Epithelial cell of esophagus (primary cell): ENCODE results near the gene RET.

ENCODE experiments used
- DNase-seq: peaks from one replicate; pipeline ENCODE4 v3.0.0; 2010; ENCODE audit warnings: low read depth
- H3K4me3 ChIP-seq: 2 replicates; pipeline ENCODE4 v1.5.1; 2011; ENCODE audit warnings: mild to moderate bottlenecking, low read length, control low read depth
- TF ChIP-seq, protein P1 (sequence below): IDR thresholded peaks from 2 replicates; pipeline ENCODE4 v1.5.1; 2011; ENCODE audit warnings: low read depth, mild to moderate bottlenecking, low read length, control low read depth, inconsistent platforms; ENCODE audit not compliant: insufficient read depth; ENCODE audit errors: missing control alignments

Gene RET

DNA sequence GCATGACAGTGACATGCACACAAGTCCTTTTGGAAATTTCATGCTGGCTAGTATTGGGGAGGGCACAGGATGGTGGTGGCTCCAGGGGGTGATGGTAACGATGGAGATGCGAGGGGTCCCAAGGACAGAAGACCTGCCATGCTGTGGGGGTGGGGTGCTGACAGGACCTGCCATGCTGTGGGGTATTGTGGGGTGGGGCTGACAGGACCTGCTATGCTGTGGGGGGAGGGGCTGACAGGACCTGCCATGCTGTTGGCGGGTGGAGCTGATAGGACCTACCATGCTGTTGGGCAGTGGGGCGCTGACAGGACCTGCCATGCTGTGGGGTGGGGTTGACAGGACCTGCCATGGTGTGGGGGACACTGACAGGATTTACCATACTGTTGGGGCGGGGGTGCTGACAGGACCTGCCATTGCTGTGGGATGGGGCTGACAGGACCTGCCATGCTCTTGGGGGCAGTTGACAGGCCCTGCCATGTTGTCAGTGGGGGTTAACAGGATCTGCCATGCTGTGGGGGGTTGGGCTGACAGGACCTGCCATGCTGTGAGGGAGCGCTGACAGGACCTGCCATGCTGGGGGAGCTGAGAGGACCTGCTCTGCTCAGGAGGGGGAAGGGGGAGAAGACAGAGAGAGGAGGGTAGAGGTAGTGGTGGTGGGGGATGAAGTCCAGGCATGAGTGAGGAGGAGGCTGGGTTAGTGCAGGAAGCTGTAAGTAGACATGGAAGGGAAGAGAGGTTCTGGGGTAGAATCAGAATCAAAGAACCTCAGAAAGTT is 36.2 kb upstream of the RET start:
- no peak overlapping the region for H3K4me3 ChIP-seq
- TF ChIP-seq, protein P1, sequence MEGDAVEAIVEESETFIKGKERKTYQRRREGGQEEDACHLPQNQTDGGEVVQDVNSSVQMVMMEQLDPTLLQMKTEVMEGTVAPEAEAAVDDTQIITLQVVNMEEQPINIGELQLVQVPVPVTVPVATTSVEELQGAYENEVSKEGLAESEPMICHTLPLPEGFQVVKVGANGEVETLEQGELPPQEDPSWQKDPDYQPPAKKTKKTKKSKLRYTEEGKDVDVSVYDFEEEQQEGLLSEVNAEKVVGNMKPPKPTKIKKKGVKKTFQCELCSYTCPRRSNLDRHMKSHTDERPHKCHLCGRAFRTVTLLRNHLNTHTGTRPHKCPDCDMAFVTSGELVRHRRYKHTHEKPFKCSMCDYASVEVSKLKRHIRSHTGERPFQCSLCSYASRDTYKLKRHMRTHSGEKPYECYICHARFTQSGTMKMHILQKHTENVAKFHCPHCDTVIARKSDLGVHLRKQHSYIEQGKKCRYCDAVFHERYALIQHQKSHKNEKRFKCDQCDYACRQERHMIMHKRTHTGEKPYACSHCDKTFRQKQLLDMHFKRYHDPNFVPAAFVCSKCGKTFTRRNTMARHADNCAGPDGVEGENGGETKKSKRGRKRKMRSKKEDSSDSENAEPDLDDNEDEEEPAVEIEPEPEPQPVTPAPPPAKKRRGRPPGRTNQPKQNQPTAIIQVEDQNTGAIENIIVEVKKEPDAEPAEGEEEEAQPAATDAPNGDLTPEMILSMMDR = no peak
- DNase-seq = no peak

DNA sequence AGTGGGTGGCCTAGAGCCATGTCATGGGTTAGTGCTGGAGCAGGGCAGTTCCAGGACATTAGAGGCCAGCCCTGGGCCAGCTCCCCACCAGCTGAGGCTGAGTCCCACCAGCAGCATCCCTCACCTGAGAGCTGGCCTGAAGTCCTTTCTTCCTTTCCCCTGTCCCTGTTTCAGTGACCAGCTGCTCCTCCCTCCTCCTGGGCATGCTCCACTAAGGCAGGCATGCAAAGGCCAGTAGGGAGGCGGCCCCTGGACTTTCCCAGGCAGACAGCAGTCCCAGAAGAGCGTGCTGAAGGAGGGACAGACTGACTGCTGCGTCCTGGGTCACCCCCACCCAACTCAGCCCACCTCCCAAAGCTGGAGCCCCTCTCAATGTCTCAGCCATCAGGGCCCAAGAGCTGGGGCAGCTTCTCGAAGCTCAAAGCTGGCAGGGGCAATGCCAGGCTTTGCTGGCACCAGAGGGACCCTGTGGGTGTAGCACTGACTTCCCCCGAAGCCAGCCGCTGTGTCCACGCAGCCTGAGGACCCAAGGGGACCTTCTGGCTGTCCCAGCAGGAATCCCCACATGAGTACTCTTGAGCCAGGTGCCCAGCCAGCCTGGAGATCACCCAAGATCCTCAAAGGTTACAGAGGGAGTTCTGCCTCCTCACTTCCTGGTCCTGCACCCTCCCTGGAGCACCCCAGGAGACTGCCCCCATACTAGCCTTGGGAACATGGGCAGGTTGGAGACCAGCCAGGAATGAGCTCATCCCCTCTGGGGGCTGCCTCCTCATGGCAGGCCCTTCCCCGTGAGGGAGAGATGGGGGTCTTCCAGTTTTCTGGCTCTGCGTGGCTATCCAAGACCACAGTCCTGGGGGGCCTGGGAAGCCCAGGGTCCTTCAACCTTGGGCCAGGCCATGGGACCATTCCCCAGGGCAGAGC is 35.2 kb upstream of the RET start:
- H3K4me3 ChIP-seq = no peak overlapping the region
- no peak for DNase-seq
- TF ChIP-seq, protein P1 = no peak

- no peak overlapping the region for H3K4me3 ChIP-seq
- no peak for DNase-seq
- TF ChIP-seq, protein P1 = no peak
These were observed 34.1 kb upstream of the RET start for GRCh38 chr10:43042503-43043341.

DNA sequence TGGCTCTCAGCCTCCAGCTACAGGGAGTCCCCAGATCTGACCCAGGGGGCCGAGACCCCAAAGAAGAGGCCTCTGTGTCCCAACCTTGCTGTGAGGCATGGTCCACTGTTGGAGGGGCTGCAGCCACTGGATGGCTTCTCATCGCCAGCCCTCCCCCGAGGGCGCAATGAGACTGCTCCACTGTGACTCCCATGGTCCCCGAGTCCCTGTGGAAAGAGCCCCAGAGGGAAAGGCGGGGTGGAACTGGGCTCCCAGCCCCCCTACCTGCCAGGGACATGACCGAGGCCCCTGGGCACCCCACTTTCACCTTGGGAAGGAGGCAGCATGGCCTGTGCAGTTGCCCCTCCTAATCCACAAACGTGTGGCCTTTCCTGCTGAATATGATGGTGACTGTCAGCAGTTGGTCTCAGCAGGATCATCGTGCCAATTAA is 33.5 kb upstream of the RET start:
- TF ChIP-seq, protein P1 = no peak
- no peak overlapping the region for H3K4me3 ChIP-seq
- no peak for DNase-seq

- DNase-seq = no peak
- no peak overlapping the region for H3K4me3 ChIP-seq
- TF ChIP-seq, protein P1 = no peak
These were observed 33.0 kb upstream of the RET start for GRCh38 chr10:43043773-43044447.

GRCh38 chr10:43044448-43044921 is 32.4 kb upstream of the RET start:
- no peak for DNase-seq

More at GRCh38 chr10:43044448-43044921, 32.4 kb upstream of the RET start:
- TF ChIP-seq, protein P1 = no peak
- H3K4me3 ChIP-seq = no peak overlapping the region
